Measurements from ENCODE around the gene BICD1.
"Not testable (repeated sequence)": the region's sequence is repeated elsewhere in the genome, so short reads cannot be mapped to it uniquely, and the experiment has no call there.

The BICD1 gene

DNA sequence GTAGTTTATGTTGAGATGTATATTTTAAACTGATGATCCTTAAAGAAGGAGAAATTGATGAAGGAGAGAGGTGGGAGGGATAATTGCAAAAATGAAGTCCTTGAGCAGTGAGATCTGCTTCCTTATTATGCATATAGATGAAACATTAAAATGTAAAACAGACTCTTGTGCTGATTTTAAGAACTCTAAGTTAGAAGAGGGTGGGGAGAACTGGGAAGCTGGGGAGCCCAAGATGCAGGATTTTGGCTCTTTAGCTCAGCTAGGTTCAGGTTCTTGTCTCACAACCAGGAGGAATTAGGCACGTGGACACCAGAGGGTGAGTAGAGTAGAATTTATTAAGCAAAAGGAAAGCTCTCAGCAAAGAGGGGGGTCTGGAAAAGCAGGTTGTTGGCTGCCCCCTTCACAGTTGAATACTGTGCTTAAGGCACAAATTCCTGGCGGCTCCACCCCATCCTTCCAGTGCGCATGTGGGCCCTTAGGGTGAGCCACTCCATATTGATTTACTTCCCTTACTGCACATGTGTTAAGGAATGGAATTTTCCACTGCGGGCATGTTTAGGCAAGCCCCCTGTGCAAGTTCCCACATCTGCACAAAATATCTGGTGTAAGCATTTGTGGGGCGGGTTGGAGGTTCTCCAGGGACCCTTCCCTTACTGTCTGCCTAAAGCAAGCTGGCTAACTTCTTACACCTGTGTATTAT lies 141.9 kb downstream of the BICD1 start:
- DNase-seq (ENCODE audit: low read depth), result no peak

DNA sequence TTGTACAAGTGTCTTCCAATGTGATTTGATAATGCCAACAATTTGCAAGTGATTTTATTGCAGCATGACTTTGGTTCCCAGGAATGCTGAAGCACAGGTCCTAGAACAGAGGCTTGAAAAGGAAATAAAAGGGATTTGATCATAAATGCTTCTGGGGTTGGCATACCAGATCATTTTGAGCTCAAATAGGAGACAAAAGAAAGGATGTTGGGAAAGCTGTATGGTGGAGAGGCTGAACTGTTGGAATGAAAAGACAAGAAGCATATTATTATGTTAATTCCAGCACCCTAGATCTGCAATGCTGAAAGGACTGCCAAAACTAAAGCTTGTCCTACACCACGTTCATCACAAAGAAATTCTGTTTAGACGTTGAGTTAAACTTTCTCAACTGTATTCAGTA lies 143.1 kb downstream of the BICD1 start:
- DNase-seq (ENCODE audit: low read depth), result no peak

DNA sequence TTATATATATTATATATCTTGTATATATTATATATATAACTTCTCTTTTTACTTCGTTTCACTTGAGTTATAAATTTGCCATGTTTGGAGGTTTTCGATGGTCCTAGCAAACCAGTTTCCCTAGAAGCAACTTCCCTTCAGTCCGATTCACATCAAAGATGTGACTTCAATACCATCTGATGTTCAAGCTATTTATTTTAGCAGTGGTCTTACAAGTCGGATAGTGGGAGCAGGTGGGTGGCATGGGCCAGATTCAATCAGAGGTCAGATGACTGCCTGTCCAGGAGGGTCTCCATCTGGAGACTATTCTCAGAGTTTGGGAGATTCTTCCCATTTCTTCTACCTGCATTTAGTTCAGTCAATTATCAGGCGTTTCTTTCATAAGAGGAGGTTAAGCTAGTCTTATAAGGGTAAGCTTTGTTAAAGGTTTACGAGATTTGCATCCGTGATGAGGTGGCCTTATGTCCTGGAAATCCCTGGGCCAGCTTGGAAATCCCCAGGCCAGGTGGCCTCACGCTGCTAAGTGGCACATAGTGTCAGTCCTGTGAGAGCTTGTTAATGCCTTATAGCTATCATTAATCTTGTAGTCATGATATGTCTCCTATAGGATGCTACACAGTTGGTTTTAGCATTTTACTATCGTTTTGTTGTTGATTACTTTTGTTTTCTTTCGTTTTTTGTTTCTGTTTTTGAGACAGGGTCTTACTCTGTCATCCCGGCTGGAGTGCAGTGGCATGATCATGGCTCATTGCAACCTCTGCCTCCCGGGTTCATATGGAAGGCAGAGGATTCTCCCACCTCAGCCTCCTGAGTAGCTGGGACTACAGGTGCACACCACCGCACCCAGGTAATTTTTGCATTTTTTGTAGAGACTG lies 145.8 kb downstream of the BICD1 start:
- DNase-seq (ENCODE audit: low read depth), result no peak

- no peak for DNase-seq (ENCODE audit: low read depth)
Observed at GRCh38 chr12:32253154-32253790, 146.6 kb downstream of the BICD1 start.

DNA sequence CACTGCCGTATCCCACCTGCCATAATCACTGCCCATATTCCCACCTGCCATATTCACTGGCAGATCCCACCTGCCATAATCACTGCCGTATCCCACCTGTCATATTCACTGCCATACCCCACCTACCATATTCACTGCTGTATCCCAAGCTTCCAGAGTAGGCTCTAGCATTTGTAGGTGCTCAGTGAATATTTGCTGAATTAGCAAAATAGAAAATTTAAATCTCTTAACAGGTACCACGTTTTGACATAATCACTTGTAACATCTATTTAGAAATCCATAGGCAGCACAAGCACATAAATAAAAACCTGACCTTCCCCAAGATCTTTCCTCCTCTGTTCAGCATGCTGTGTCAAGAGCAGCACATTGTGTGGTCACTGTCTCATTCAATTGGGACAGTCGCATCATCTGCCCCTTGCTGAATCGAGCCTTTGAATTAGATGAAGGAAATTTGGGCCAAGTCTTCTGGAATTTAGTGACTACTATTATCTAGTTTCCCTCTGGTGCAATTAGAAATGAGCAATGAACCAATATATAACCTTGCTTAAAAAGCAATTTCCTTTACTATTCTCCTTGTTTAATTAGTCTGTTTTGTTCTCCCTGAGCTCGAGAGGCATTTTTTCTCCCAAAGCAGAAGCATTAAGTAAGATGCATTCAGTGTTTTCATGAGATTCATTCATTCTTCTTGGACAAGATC lies 147.8 kb downstream of the BICD1 start:
- DNase-seq (ENCODE audit: low read depth), result no peak

GRCh38 chr12:32255588-32255987 lies 148.9 kb downstream of the BICD1 start:
- no peak for DNase-seq (ENCODE audit: low read depth)

- no peak for DNase-seq (ENCODE audit: low read depth)
Observed at GRCh38 chr12:32257695-32258496, 151.2 kb downstream of the BICD1 start.

DNA sequence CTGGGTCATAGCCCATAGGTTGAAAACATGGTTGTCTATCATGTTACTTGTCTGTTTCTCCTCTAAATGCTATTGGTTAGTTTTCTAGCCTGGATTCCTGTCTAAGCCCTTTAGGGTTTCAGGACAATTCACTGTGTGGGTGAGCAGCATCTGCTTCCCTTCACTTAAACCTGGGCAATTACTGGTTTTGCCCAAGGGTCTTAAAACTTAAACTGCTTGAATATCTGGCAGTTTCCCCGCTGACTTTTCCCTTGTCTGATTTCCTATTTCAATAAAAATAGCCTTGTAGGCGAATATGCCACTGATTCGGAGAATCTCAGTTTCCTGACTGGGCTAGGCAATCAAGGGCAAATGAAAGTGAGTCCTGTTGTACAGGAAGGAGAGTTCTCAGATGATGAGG lies 154.0 kb downstream of the BICD1 start:
- DNase-seq (ENCODE audit: low read depth), result no peak

DNA sequence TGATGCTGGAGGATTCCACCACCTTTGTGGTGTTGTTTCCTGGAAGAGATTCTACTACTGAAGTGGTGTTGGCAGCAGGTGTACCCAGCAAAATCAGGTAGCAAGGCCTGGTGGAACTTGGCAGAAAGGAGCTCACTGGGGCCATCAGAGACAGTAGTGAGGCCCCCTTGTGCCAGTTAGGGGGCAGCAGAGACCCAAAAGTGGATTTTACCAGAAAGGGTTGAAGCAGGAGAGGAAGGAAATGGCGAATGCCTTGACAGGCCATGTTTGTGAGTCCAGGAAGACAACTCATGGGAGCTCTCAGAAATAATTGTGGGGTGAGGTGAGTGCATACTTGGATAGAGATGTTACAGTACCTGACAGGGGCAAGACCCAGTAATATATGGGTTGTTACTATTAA lies 155.0 kb downstream of the BICD1 start:
- no peak for DNase-seq (ENCODE audit: low read depth)

- DNase-seq (ENCODE audit: low read depth), result peak; percentile 27
Observed at GRCh38 chr12:32264961-32265360, 158.3 kb downstream of the BICD1 start.

GRCh38 chr12:32265456-32265855 lies 158.8 kb downstream of the BICD1 start:
- DNase-seq (ENCODE audit: low read depth), result no peak

DNA sequence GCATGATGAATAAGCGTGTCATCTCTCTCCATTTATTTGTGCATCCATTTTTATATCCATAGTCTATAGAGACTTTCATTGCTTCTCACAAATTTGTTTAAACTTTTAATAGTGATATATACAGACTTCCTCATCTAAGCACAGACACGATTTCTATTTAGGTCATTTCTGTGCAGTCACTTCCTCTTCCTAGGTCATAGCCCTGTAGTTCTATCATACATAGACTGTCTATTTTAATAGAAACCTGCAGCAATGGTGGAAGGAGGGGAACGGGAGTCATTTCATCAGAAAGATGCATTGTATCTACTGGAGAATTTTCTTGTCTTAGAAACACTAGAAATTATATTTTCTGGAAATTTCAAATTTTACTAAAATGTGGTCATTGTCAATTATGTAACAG lies 159.3 kb downstream of the BICD1 start:
- no peak for DNase-seq (ENCODE audit: low read depth)

- DNase-seq (ENCODE audit: low read depth), result no peak
Observed at GRCh38 chr12:32266756-32267155, 160.1 kb downstream of the BICD1 start.

DNA sequence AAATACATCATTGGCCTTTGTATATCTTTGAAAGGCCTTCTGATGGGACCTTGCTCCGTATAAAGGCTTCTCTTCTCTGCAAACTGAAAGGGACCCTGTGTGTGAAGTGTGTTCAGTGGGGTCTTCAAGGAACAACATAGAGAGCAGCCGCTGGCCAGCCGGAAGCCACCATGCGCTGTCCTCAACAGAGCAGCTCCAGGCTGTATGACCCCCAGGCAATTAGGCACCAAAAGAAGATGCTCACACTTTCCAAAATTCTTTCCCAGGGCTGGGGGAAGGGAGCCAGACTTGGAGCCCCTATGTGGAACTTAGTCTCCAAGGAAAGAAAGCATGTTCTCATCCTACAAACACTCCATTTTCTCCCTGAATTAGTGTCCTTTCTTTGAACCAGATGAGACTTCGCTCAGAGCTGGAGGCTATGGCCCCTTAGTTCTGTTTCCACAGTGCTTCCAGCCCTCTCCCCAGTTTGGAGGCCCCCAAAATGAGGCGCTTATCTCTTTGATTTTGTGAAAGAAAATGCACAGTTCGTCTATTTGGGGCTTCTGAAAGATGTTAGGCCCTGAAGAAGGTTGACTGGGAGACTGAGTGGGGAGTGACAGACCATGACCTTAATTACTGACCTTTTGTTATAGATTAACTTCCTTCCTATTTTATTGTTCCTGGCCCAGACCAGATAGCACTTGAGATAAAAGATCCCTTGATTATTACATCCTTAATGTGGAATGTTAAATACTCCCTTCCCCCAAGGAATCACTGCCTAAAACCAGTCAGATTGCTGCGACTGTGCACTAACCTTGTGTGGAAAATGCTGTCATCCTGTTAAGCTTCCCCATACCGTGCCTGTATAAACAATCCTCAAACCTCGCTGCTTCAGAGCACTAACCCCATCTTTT lies 164.4 kb downstream of the BICD1 start:
- no peak for DNase-seq (ENCODE audit: low read depth)

- DNase-seq (ENCODE audit: low read depth), result no peak
Observed at GRCh38 chr12:32272465-32272864, 165.8 kb downstream of the BICD1 start.

GRCh38 chr12:32273063-32273522 lies 166.4 kb downstream of the BICD1 start:
- DNase-seq (ENCODE audit: low read depth), result no peak

DNA sequence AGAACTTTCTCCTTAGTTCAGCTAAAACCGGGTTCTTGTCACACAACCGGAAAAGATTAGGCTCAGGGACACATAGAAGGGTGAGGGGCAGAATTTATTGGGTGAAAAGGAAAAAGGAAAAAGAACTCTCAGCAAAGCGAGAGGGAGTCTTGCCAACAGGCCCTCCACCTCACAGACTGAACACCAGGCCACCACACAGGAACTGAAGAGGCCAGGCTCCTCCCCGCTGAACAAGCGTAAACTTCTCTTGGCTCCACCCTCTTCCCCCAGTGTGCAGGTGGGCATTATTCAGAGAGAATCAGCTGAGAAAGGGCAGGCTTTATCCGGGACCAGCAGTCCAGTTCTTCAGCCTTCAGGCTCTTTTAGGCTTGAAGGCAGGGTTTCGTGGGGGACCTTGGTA lies 167.1 kb downstream of the BICD1 start:
- no peak for DNase-seq (ENCODE audit: low read depth)

GRCh38 chr12:32274665-32275064 lies 168.0 kb downstream of the BICD1 start:
- no peak for DNase-seq (ENCODE audit: low read depth)

DNA sequence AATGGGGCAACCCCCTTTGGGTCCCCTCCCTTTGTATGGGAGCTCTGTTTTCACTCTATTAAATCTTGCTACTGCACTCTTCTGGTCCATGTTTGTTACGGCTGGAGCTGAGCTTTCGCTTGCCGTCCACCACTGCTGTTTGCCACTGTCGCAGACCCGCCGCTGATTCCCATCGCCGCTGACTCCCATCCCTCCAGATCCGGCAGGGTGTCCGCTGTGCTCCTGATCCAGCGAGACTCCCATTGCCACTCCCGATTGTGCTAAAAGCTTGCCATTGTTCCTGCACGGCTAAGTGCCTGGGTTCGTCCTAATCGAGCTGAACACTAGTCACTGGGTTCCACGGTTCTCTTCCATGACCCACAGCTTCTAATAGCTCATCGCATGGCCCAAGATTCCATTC lies 168.9 kb downstream of the BICD1 start:
- not testable (repeated sequence) for DNase-seq (ENCODE audit: low read depth)

GRCh38 chr12:32277774-32278173 lies 171.1 kb downstream of the BICD1 start:
- no peak for DNase-seq (ENCODE audit: low read depth)

Measured in fibroblast of the conjunctiva (primary cell).